Natural killer cell (primary cell): Measurements from ENCODE around the gene NFILZ. TPM values are rescaled to one million over a fixed set of nuclear protein-coding genes. Genes with fewer than 3 reads are reported as not detected.
"Not testable (repeated sequence)": the region's sequence is repeated elsewhere in the genome, so short reads cannot be mapped to it uniquely, and the experiment has no call there.

Source experiments
- ATAC-seq, 3 donors: fragments of 150-1000 bp in 2 of 3; fragments of 200-7000 bp in 1 of 3; cut with Tn5 transposase; 1 replicate in 1 of 3; 2 replicates in 2 of 3; pipeline ENCODE4 v1.10.0; 2021; ENCODE audit warnings: mild to moderate bottlenecking in 2 of 3, moderate library complexity in 2 of 3
- DNase-seq, 2 donors: peaks; one replicate each; pipeline versions ENCODE4 v3.0.0 to v3.0.0-alpha.2; 2013 to 2021; ENCODE audit warnings: mixed read lengths in 1 of 2
- H3K27ac ChIP-seq: one replicate; pipeline ENCODE4 v1.5.1; 2013; ENCODE audit warnings: mild to moderate bottlenecking, low read length
- H3K27me3 ChIP-seq: one replicate; pipeline ENCODE4 v1.6.1; 2013; ENCODE audit warnings: low read length; ENCODE audit not compliant: control insufficient read depth, insufficient read depth
- H3K36me3 ChIP-seq: one replicate; pipeline ENCODE4 v1.6.1; 2013; ENCODE audit warnings: low read length; ENCODE audit not compliant: control insufficient read depth, insufficient read depth
- H3K4me1 ChIP-seq: one replicate; pipeline ENCODE4 v1.6.1; 2013; ENCODE audit warnings: low read length; ENCODE audit not compliant: control insufficient read depth, insufficient read depth
- H3K4me3 ChIP-seq: one replicate; pipeline ENCODE4 v1.5.1; 2013; ENCODE audit warnings: low read length
- H3K9me3 ChIP-seq: one replicate; pipeline ENCODE4 v1.6.1; 2013; ENCODE audit warnings: low read length; ENCODE audit not compliant: control insufficient read depth, insufficient read depth
- H3K27ac Mint-ChIP-seq, 2 donors: one replicate each; pipeline ENCODE4 v1.8.0; 2022; ENCODE audit warnings: mild to moderate bottlenecking in 2 of 2, mixed read lengths in 2 of 2, moderate library complexity in 1 of 2
- H3K27me3 Mint-ChIP-seq, 2 donors: one replicate each; pipeline ENCODE4 v1.8.0; 2022; ENCODE audit warnings: low read depth in 2 of 2, mixed read lengths in 2 of 2
- H3K36me3 Mint-ChIP-seq: one replicate; pipeline ENCODE4 v1.8.0; 2022; ENCODE audit warnings: mixed read lengths
- H3K4me1 Mint-ChIP-seq, 2 donors: one replicate each; pipeline ENCODE4 v1.8.0; 2022; ENCODE audit warnings: mixed read lengths in 2 of 2
- H3K4me3 Mint-ChIP-seq: one replicate; pipeline ENCODE4 v1.8.0; 2022; ENCODE audit warnings: mild to moderate bottlenecking, moderate library complexity, mixed read lengths
- H3K9me3 Mint-ChIP-seq, 2 donors: one replicate each; pipeline ENCODE4 v1.8.0; 2022; ENCODE audit warnings: mixed read lengths in 2 of 2
- CTCF ChIP-seq: fragments of 200-600 bp; IDR thresholded peaks from one replicate; pipeline ENCODE4 v1.8.0; 2022; ENCODE audit warnings: antibody characterized with exemption
- WGBS: methylation state at CpG from one replicate; pipeline ENCODE4 v1.1.7; 2013; ENCODE audit warnings: missing lambda C conversion rate; ENCODE audit not compliant: insufficient coverage; 5-methylcytosine and 5-hydroxymethylcytosine counted together
- intact Hi-C: fragments of 100-400 bp; cut with micrococcal nuclease; formaldehyde crosslinking; loops from one replicate; pipeline ENCODE4 v1.14.2; 2022
- total RNA-seq, 4 donors: library from RNA; stranded (reverse); fragments of 120-200 nt in 1 of 4; gene quantifications; one replicate each; pipeline versions ENCODE4 v1.2.3 to v1.2.4, GENCODE V29; 2013 to 2022

Gene NFILZ
- total RNA-seq, 3 donors from 2014 or later (not counting 1 experiment from before 2014, with no cell fraction given) = not detected

- no peaks in the 10 kb centered on the region for H3K27me3 ChIP-seq
- Mint-ChIP-seq H3K27me3 (peaks cover 0 to 12% of the 10 kb centered on the region in 2 donors), H3K27ac (peak overlapping the region; percentile 64 to 67), H3K4me3 (peak overlapping the region; percentile 11), H3K4me1 (peaks cover 27 to 38% of the 10 kb centered on the region in 2 donors), H3K36me3 (no peaks in the 10 kb centered on the region), H3K9me3 (no peaks in the 10 kb centered on the region)
- ATAC-seq (peak; percentile 48 to 76 (median 58)), DNase-seq (peak; percentile 56 to 81)
- no peaks in the 10 kb centered on the region for H3K36me3 ChIP-seq
- no peaks in the 10 kb centered on the region for H3K9me3 ChIP-seq
- peak; percentile 99 for TF ChIP-seq CTCF
- H3K4me1 ChIP-seq = peaks cover 37% of the 10 kb centered on the region
- WGBS = 33% methylated on average over 22 of the region's 23 CpGs
- intact Hi-C loops = loop anchor here (1.0 to 5.0 kb wide), 2 partner anchors 26 to 34 kb away; no protein-coding TSS in a partner anchor
- no peak overlapping the region for H3K27ac ChIP-seq
- no peak overlapping the region for H3K4me3 ChIP-seq
Observed at GRCh38 chr19:8615813-8616596, 14.4 kb upstream of the NFILZ start.

GRCh38 chr19:8616861-8617260 is 13.6 kb upstream of the NFILZ start:
- intact Hi-C loops = loop anchor here (5.0 kb wide), 1 partner anchor 35 kb away; no protein-coding TSS in a partner anchor
- DNase-seq = no peak
- H3K27ac ChIP-seq = no peak overlapping the region
- H3K4me3 Mint-ChIP-seq = no peak overlapping the region
- H3K9me3 ChIP-seq = no peaks in the 10 kb centered on the region
- H3K36me3 ChIP-seq = no peaks in the 10 kb centered on the region
- H3K4me1 ChIP-seq = peaks cover 30% of the 10 kb centered on the region
- H3K27me3 ChIP-seq = no peaks in the 10 kb centered on the region
- no peak overlapping the region for H3K27ac Mint-ChIP-seq
- H3K27me3 Mint-ChIP-seq = peaks cover 0 to 12% of the 10 kb centered on the region in 2 donors
- no peak overlapping the region for H3K4me3 ChIP-seq
- H3K9me3 Mint-ChIP-seq = no peaks in the 10 kb centered on the region
- 95% methylated on average over 6 of the region's 6 CpGs for WGBS
- no peak for ATAC-seq
- no peak for TF ChIP-seq CTCF
- H3K4me1 Mint-ChIP-seq = peaks cover 27 to 32% of the 10 kb centered on the region in 2 donors
- no peaks in the 10 kb centered on the region for H3K36me3 Mint-ChIP-seq

GRCh38 chr19:8617325-8617724 is 13.1 kb upstream of the NFILZ start:
- intact Hi-C loops = loop anchor here (5.0 kb wide), 1 partner anchor 35 kb away; no protein-coding TSS in a partner anchor
- ATAC-seq, H3K27ac Mint-ChIP-seq, H3K27ac ChIP-seq, H3K4me3 Mint-ChIP-seq, H3K9me3 Mint-ChIP-seq, H3K36me3 ChIP-seq, H3K27me3 ChIP-seq, H3K36me3 Mint-ChIP-seq, DNase-seq, H3K4me3 ChIP-seq, H3K9me3 ChIP-seq: not testable (repeated sequence)
- peaks cover 26% of the 10 kb centered on the region for H3K4me1 ChIP-seq
- WGBS = 89% methylated on average over 14 of the region's 15 CpGs
- Mint-ChIP-seq H3K27me3 (peaks cover 0 to 12% of the 10 kb centered on the region in 2 donors), H3K4me1 (peaks cover 25 to 27% of the 10 kb centered on the region in 2 donors)

- 77% methylated on average over 4 of the region's 4 CpGs for WGBS
- no peak for TF ChIP-seq CTCF
- H3K27ac Mint-ChIP-seq = no peak overlapping the region
- no peaks in the 10 kb centered on the region for H3K9me3 Mint-ChIP-seq
- Histone ChIP-seq H3K27ac (no peak overlapping the region), H3K4me3 (no peak overlapping the region), H3K4me1 (peaks cover 19% of the 10 kb centered on the region), H3K9me3 (no peaks in the 10 kb centered on the region), H3K36me3 (no peaks in the 10 kb centered on the region), H3K27me3 (no peaks in the 10 kb centered on the region)
- H3K36me3 Mint-ChIP-seq = no peaks in the 10 kb centered on the region
- peaks cover 0 to 12% of the 10 kb centered on the region in 2 donors for H3K27me3 Mint-ChIP-seq
- intact Hi-C loops = loop anchor here (5.0 kb wide), 1 partner anchor 36 kb away; no protein-coding TSS in a partner anchor
- DNase-seq = no peak
- no peak overlapping the region for H3K4me3 Mint-ChIP-seq
- peaks cover 18 to 21% of the 10 kb centered on the region in 2 donors for H3K4me1 Mint-ChIP-seq
- ATAC-seq = no peak
Observed at GRCh38 chr19:8617984-8618383, 12.4 kb upstream of the NFILZ start.
